H1 (cell line): Measurements from ENCODE around the gene SELENOF.

Experiments used
- CEBPB ChIP-seq: IDR thresholded peaks from 2 replicates; pipeline ENCODE4 v1.6.1; 2012; ENCODE audit warnings: low read depth, low read length
- CREB1 ChIP-seq: IDR thresholded peaks from 2 replicates; pipeline ENCODE4 v1.6.1; 2012; ENCODE audit warnings: inconsistent platforms
- EP300 ChIP-seq, 2 experiments: IDR thresholded peaks; 1 replicate in 1 of 2; 2 replicates in 1 of 2; pipeline ENCODE4 v1.6.1; 2011 to 2012; ENCODE audit warnings: low read depth in 2 of 2, low read length in 2 of 2, mild to moderate bottlenecking in 2 of 2, borderline replicate concordance in 1 of 2, inconsistent platforms in 1 of 2, moderate library complexity in 1 of 2
- FOSL1 ChIP-seq: IDR thresholded peaks from 2 replicates; pipeline ENCODE4 v1.6.1; 2011; ENCODE audit warnings: mild to moderate bottlenecking, low read depth, low read length, moderate library complexity; ENCODE audit not compliant: insufficient read depth
- POLR2A ChIP-seq, 2 experiments: IDR thresholded peaks; 1 replicate in 1 of 2; 2 replicates in 1 of 2; pipeline ENCODE4 v1.6.1; 2011; ENCODE audit warnings: low read depth in 2 of 2, low read length in 2 of 2, mild to moderate bottlenecking in 2 of 2; ENCODE audit errors: control extremely low read depth in 1 of 2
- SIN3A ChIP-seq, 2 experiments: IDR thresholded peaks in 1 of 2; conservative IDR thresholded peaks in 1 of 2; 2 replicates each; pipeline ENCODE4 v1.6.1; 2011 to 2012; ENCODE audit warnings: low read length in 2 of 2, improper control_type of control experiment in 1 of 2, low read depth in 1 of 2, mild to moderate bottlenecking in 1 of 2
- TF ChIP-seq, protein P1 (sequence below), 3 experiments: IDR thresholded peaks; 1 replicate in 2 of 3; 2 replicates in 1 of 3; pipeline versions ENCODE4 v1.5.1 to v1.6.1; 2011; ENCODE audit warnings: low read length in 3 of 3, mild to moderate bottlenecking in 3 of 3, inconsistent platforms in 2 of 3, low read depth in 1 of 3, moderate library complexity in 1 of 3; ENCODE audit not compliant: insufficient read depth in 1 of 3; ENCODE audit errors: control extremely low read depth in 1 of 3

DNA sequence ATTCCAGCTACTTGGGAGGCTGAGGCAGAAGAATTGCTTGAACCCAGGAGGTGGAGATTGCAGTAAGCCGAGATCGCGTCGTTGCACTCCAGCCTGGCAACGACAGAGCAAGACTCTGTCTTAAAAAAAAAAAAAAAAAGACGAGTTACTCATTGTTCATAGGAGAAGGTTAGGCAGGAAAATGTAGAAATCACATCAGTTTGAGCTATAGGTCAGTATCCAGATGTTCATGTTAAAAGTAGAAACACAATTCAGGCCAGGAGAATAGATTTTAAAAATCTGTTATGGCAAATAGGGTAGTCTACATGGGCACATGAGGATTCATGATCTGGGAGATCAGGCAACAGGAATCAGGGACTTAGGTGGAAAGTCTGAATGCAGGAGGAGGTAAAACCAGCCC is 57.7 kb downstream of the SELENOF start:
- TF ChIP-seq POLR2A (IDR thresholded peaks at IDR 0.05; ENCODE audit: control extremely low read depth in 1 of 2, low read depth in 2 of 2, low read length in 2 of 2), result no peak
- TF ChIP-seq, protein P1, sequence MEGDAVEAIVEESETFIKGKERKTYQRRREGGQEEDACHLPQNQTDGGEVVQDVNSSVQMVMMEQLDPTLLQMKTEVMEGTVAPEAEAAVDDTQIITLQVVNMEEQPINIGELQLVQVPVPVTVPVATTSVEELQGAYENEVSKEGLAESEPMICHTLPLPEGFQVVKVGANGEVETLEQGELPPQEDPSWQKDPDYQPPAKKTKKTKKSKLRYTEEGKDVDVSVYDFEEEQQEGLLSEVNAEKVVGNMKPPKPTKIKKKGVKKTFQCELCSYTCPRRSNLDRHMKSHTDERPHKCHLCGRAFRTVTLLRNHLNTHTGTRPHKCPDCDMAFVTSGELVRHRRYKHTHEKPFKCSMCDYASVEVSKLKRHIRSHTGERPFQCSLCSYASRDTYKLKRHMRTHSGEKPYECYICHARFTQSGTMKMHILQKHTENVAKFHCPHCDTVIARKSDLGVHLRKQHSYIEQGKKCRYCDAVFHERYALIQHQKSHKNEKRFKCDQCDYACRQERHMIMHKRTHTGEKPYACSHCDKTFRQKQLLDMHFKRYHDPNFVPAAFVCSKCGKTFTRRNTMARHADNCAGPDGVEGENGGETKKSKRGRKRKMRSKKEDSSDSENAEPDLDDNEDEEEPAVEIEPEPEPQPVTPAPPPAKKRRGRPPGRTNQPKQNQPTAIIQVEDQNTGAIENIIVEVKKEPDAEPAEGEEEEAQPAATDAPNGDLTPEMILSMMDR (IDR thresholded peaks at IDR 0.05; ENCODE audit: control extremely low read depth in 1 of 3, insufficient read depth in 1 of 3, low read depth in 1 of 3, low read length in 3 of 3), result no peak
- TF ChIP-seq CEBPB, result no peak
- TF ChIP-seq EP300 (IDR thresholded peaks at IDR 0.05; ENCODE audit: borderline replicate concordance in 1 of 2, low read depth in 2 of 2, low read length in 2 of 2), result no peak
- TF ChIP-seq FOSL1, result no peak
- no peak for TF ChIP-seq SIN3A (conservative IDR thresholded peaks at IDR 0.05 in 1 of 2, IDR thresholded peaks at IDR 0.05 in 1 of 2; ENCODE audit: low read depth in 1 of 2, low read length in 2 of 2)
- TF ChIP-seq CREB1, result no peak
